Epidermal melanocyte (primary cell): Measurements from ENCODE around the gene BABAM2.
"Not testable (repeated sequence)": the region's sequence is repeated elsewhere in the genome, so short reads cannot be mapped to it uniquely, and the experiment has no call there.

Experiments
- DNase-seq: peaks from one replicate; pipeline ENCODE4 v3.0.0; 2011; ENCODE audit warnings: low spot score; ENCODE audit not compliant: insufficient read length

Gene BABAM2

GRCh38 chr2:28234807-28235206 is 344.3 kb downstream of the BABAM2 start:
- DNase-seq, result no peak

- DNase-seq, result no peak
Measured at GRCh38 chr2:28239207-28239606, 348.7 kb downstream of the BABAM2 start.

DNA sequence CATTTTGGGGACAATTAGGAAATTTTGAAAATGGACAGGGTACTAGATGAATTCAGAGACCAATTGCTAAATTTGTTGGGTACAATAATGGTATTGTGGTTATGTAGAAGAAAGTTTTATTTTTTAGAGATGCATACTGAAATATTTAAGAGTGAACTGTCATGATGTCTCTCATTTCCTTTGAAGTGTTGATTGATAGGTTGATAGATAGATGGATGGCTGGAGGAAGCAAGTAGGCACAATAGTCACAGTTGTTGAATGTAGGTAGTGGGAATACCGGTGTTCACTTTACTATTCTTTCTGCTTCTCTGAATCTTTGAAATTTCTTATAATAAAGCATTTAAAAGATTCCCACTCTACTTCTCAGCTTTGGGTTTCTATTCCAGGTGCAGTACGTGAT is 350.4 kb downstream of the BABAM2 start:
- DNase-seq, result no peak

GRCh38 chr2:28247290-28247689 is 356.8 kb downstream of the BABAM2 start:
- no peak for DNase-seq

DNA sequence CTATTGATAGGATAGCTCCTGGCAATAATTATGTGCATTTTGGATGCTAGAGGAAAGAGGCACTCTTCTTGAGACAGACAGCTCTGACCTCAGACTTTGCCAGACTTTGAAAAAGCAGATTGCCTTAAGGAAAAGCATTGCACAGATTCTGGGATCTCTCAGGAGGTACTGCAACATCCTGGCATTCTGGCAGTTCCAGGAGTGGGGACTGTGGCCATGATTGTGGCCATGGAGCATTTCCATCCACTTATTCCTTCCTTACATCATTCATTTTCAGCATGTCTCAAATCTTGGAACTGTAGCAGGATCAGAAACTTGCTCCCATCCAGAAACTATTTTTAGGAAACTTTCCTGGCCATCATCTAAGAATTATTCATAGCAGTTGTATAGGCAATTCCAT is 357.2 kb downstream of the BABAM2 start:
- DNase-seq, result no peak

DNA sequence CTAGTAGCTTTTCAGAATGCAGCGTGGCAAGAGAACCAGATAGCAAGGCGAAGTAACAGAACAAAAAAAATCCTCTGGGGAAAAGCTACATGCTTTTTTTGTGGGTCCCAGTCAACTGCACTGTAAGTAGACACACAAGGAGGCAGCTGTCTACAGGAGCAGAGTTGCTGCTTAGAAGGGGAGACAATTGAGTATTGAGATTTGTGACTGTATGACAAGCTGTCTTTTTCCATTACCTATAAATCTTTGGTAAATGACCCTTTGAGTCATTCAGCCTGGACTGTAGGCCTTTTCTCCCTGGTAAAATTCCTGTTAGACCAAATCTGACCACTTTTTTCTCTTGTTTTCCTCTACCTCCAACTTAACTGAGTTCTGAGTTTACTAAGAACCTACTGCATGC is 358.0 kb downstream of the BABAM2 start:
- no peak for DNase-seq

DNA sequence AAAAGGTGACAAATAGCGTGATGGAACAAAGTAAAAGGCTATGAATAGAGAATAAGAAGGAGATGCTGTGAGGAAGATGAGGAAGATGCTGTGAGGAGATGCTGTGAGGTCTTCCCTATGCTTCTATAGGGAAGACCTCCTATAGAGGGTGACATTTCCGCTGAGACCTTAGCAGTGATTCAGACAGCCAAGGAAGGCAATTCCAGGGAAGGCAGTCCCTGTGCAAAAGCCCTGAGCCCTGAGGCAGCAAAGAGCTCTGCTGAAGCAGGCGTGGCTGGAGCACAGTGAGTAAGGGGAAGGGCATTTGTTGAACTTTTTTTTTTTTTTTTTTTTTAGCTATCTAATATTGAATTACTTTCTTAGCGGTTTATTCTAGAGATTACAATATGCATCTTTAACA is 359.5 kb downstream of the BABAM2 start:
- no peak for DNase-seq

- DNase-seq, result no peak
Measured at GRCh38 chr2:28251337-28251736, 360.8 kb downstream of the BABAM2 start.

GRCh38 chr2:28252311-28252710 is 361.8 kb downstream of the BABAM2 start:
- DNase-seq, result no peak

GRCh38 chr2:28253543-28253942 is 363.0 kb downstream of the BABAM2 start:
- no peak for DNase-seq

GRCh38 chr2:28255231-28255630 is 364.7 kb downstream of the BABAM2 start:
- DNase-seq, result not testable (repeated sequence)

DNA sequence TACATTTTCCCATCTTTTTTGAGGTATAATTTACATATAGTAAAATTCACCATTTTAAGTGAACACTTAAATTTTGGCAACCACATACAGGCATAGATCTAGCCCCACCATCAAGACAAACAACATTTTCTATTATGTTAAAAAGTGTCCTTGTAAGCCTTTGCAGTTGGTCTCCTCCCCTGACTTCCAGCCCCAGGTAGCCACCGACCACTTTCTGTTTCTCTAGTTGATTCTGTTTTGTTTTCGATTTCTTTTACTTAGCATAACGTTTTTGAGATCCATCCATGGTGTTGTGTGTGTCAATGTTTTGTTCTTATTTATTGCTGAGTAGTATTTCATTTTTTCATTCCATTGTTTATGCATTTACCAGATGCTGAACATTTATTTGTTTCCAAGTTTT is 366.7 kb downstream of the BABAM2 start:
- no peak for DNase-seq

DNA sequence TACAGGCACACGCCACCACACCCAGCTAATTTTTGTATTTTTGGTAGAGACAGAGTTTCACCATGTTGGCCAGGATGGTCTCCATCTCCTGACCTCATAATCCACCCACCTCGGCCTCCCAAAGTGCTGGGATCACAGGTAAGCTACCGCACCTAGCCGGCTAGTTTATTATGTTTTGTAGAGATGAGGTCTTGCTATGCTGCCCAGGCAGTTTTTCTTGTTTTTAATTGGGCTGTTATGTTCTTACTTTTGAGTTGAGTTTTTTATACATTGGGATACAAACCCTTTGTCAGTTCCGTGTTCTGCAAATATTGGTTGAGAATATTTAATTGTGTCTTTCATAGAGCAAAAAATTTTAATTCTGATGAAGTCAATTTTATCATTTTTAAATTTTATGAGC is 368.7 kb downstream of the BABAM2 start:
- not testable (repeated sequence) for DNase-seq

DNA sequence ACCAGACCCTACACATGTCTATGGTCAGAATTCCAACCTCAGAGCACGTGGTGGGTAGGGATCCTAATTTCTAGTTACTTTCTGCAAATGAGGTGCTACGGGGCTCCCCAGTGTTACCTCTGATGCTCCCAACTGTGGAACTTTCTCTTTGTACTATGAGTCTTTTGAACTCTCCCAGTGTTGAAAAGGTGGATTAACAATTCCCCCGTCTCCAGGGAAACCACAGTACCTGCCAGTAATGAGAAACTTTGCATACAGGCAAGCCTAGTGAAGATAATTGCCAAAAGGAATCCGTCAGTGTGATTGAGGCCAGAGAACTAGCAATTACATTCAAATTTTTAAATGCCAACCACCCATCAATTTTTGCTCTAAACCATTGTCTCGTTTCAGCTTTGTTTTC is 373.2 kb downstream of the BABAM2 start:
- DNase-seq, result no peak

DNA sequence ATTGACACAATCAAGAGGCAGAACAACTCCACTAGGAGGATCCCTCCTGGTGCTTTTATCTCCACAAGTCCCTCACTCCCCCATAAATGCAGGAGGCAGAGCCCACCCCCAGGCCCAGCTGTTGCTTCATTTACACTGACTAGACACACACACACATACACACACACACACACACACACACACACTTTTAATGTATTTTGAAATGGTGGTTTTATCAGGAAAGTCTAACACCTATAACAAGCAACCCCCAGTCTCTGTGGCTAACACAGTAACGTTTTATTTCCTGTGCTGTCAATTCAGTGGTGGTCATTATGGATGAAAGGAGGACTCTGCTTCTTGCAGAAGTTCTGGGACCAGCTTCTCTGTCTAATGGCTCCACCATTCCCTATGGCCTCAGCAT is 376.8 kb downstream of the BABAM2 start:
- DNase-seq, result no peak

DNA sequence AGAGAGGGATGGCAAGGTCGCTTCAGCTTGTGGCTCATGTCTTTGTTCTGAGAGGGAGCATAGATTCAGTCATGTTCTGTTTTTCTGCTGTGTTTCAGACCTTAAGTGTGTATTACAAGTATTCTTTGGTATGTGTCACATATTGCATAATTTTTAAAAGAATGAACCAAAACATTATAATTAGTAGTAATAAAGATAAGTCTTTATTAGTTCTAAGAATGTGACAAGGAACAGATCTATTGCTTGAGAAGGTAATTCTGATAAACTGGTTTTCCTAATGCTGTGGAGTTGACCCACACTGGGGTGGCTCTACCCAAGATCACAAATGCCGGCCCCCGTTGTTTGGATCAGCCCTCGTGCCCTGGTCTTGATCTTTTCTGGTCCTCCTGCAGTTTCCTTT is 377.9 kb downstream of the BABAM2 start:
- no peak for DNase-seq

GRCh38 chr2:28269019-28269784 is 378.7 kb downstream of the BABAM2 start:
- DNase-seq, result no peak

DNA sequence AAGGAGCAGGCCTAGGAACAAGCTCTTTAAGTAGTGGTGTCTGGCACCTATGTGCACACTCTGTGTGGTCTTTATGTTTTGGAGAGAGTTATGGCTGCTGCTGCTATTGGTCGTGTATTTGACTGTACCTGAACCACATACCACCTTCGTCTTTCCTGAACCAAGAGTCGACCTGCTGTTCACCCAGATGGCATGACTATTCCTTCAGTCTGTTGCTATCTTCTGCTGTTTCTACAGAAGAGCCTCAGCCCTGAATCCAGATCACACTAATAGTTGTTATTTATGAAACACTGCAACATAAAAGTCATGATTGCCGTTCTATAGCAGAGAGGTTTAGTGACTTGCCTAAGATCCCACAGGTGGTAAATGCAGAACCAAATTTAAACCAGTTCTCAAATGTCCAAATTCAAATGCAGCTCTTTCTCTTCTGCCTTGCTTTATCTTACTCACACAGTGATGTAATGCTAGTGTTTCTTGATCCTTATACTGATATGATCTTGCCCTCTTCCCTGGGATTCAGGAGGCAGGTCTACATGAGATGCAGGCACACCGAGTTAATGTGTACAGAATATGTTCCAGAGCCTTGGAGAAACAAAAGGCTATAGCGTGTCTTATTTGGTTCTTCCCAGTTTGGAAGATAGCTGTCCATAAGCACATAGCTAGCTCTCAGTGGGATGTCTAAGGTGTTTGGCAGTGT is 380.1 kb downstream of the BABAM2 start:
- DNase-seq, result no peak

DNA sequence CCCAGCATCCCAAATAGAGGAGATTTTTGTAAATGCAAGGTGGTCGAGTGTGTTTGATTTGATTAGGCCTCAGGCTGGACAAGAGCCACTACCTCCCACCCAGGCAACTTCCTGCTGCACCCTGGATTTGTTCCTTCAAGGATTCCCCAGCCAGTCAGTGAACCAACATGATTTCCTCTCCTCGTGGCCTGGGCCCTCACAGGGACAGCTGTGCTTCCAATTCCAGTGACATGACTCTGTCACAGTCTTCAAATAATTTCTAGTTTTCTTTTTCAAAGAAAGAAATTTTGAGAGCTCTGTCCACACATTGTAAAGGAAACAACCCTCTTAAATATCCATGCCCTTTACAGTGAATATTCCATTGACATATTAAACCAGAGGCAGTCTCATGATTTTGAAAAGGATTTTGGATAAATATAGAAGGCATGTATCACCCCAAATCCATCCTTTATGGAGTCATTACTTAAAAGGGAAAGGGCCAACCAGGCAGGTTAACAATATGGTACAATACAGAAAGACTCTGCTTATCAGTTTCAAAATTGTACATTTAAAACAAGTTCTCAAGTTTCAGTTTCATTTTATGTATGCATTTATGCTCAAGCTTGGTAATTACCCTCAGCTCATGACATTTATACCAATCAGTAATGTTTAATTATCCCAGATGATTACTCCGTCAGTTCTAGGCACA is 380.8 kb downstream of the BABAM2 start:
- DNase-seq, result no peak

DNA sequence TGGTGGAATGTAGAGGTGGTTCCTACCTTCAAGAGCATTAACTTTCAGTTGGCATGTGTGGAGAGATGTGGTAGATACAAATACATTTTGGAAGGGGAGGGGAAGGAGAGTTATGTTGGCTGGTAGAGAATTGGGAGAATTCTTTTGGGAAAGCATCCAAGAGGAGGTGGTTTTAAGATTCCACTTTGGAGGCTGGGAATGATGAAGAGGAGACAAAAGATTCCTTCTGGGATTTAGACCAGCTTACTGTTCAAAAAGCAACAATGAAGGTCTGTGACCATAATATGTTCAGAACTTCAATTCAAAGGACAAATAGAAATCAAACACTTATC is 381.4 kb downstream of the BABAM2 start:
- DNase-seq, result no peak

GRCh38 chr2:28273751-28274150 is 383.2 kb downstream of the BABAM2 start:
- no peak for DNase-seq

DNA sequence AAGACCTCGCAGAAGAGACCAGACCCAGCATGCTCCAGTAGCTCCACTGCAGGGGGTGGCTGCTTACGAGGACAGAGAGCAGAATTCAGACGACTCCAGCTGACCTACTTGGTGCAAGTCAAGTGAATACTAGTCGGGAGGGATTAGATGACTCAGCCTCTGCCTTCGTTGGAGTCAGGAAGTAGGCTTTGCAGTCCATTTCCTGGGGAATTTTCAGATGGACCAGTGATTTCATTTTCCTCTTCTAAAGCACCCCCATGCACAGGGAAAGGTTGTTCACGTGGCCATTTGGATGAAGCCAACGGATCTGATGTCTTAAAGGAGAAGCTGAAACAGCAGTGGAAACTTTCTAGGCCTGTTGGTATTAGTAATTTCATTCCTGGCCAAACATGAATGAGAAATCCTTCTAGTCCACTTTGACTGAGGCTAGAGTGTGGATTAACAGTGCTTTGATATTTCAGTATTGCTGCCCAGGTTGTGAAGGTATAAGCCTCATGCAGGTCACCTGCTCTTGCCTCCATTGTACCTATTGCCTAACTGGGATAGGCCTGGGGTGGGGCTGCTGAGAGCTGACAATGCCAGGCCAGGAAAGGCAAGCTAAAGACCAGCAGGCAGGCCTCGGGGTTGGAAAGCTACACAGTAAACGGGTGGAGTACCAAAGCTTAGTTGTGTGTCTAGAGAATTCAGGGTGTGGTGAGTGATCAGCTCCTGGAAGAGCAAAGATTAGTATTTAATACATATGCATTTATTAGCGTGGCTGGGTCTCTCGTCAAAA is 384.6 kb downstream of the BABAM2 start:
- no peak for DNase-seq
